Peyer's patch (tissue), 4 donors: Measurements from ENCODE around the gene IPO4. TPM values are rescaled to one million over a fixed set of nuclear protein-coding genes. Genes with fewer than 3 reads are reported as not detected.

Experiments used
- DNase-seq, 3 donors: peaks; one replicate each; pipeline ENCODE4 v3.0.0-alpha.2; 2017 to 2019
- H3K27ac ChIP-seq, 4 donors: fragments of 200-600 bp; sonication (generic); one replicate each; pipeline ENCODE4 v1.5.1; 2016 to 2019
- H3K27me3 ChIP-seq, 2 donors: fragments of 200-600 bp; sonication (generic); one replicate each; pipeline ENCODE4 v1.5.1; 2019
- H3K36me3 ChIP-seq, 3 donors: fragments of 200-600 bp; sonication (generic); one replicate each; pipeline ENCODE4 v1.5.1; 2016 to 2019
- H3K4me1 ChIP-seq, 4 donors: fragments of 200-600 bp; sonication (generic); one replicate each; pipeline ENCODE4 v1.5.1; 2016 to 2019
- H3K4me3 ChIP-seq, 4 donors: fragments of 200-600 bp; sonication (generic); 1 replicate in 3 of 4; 2 replicates in 1 of 4; pipeline ENCODE4 v1.5.1; 2016 to 2019; ENCODE audit warnings: mild to moderate bottlenecking in 1 of 4
- H3K9me3 ChIP-seq, 4 donors: fragments of 200-600 bp; sonication (generic); one replicate each; pipeline ENCODE4 v1.5.1; 2016 to 2019; ENCODE audit warnings: mild to moderate bottlenecking in 1 of 4
- POLR2A ChIP-seq, 2 donors: fragments of 450-650 bp; IDR thresholded peaks; one replicate each; pipeline ENCODE4 v1.5.1; 2017; ENCODE audit warnings: antibody characterized with exemption in 2 of 2, mild to moderate bottlenecking in 2 of 2, moderate library complexity in 2 of 2
- total RNA-seq, 4 donors: library from RNA; depleted of rRNA; stranded (reverse); fragments of >200 nt; gene quantifications; one replicate each; pipeline ENCODE4 v1.1.0, GENCODE V29; 2016
- TF ChIP-seq, protein P1 (sequence below), 6 experiments: fragments of 450-650 bp in 4 of 6; fragments of 200-600 bp in 2 of 6; sonication (generic) in 1 of 6; IDR thresholded peaks; one replicate each; pipeline ENCODE4 v1.5.1; 2017 to 2019; ENCODE audit warnings: antibody characterized with exemption in 6 of 6, mild to moderate bottlenecking in 3 of 6, moderate library complexity in 1 of 6

Gene IPO4
- total RNA-seq, 4 donors from 2014 or later = 12.8 to 56.9 (median 34.2) TPM

DNA sequence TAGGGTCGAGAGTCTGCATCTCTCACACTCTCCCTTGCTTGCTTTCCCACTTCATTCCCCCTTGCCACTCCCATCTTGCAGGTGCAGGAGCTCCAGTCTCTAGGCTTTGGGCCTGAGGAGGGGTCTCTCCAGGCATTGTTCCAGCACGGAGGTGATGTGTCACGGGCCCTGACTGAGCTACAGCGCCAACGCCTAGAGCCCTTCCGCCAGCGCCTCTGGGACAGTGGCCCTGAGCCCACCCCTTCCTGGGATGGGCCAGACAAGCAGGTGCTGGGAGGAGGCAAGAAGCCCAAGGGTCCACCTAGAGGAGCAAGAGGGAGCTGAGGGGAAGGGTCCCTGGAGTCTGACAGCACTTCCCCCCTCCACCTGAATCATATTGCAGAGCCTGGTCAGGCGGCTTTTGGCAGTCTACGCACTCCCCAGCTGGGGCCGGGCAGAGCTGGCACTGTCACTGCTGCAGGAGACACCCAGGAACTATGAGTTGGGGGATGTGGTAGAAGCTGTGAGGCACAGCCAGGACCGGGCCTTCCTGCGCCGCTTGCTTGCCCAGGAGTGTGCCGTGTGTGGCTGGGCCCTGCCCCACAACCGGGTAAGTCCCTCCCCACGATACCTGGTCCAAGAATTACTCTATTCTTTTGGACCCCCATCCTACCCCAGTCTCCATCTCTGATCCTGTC lies 37.1 kb downstream of the IPO4 start:
- peak in 1 of 3 donors; percentile 39 for DNase-seq
- Histone ChIP-seq H3K27ac (no peak overlapping the region), H3K27me3 (no peaks in the 10 kb centered on the region), H3K36me3 (peaks cover 2 to 78% (median 5%) of the 10 kb centered on the region in 3 donors), H3K4me3 (no peak overlapping the region), H3K9me3 (no peaks in the 10 kb centered on the region), H3K4me1 (peaks cover 0 to 12% (median 8%) of the 10 kb centered on the region in 4 donors)
- TF ChIP-seq POLR2A (IDR thresholded peaks at IDR 0.05) = no peak
- TF ChIP-seq, protein P1, sequence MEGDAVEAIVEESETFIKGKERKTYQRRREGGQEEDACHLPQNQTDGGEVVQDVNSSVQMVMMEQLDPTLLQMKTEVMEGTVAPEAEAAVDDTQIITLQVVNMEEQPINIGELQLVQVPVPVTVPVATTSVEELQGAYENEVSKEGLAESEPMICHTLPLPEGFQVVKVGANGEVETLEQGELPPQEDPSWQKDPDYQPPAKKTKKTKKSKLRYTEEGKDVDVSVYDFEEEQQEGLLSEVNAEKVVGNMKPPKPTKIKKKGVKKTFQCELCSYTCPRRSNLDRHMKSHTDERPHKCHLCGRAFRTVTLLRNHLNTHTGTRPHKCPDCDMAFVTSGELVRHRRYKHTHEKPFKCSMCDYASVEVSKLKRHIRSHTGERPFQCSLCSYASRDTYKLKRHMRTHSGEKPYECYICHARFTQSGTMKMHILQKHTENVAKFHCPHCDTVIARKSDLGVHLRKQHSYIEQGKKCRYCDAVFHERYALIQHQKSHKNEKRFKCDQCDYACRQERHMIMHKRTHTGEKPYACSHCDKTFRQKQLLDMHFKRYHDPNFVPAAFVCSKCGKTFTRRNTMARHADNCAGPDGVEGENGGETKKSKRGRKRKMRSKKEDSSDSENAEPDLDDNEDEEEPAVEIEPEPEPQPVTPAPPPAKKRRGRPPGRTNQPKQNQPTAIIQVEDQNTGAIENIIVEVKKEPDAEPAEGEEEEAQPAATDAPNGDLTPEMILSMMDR (IDR thresholded peaks at IDR 0.05) = no peak

DNA sequence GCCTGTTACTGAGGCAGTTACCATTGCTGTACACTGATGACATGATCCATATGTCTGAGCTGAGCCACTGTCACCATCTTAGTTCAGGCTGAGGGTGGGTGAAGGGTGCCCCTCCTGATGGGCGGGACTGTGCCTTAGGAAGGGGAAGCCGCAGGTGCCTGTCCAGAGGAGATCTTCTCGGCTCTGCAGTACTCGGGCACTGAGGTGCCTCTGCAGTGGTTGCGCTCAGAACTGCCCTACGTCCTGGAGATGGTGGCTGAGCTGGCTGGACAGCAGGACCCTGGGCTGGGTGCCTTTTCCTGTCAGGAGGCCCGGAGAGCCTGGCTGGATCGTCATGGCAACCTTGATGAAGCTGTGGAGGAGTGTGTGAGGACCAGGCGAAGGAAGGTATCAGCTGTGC lies 37.6 kb downstream of the IPO4 start:
- DNase-seq = no peak
- peaks cover 0 to 14% (median 8%) of the 10 kb centered on the region in 4 donors for H3K4me1 ChIP-seq
- peaks cover 1 to 73% (median 2%) of the 10 kb centered on the region in 3 donors for H3K36me3 ChIP-seq
- no peak for TF ChIP-seq POLR2A (IDR thresholded peaks at IDR 0.05)
- TF ChIP-seq, protein P1 (IDR thresholded peaks at IDR 0.05) = no peak
- H3K27me3 ChIP-seq = no peaks in the 10 kb centered on the region
- no peak overlapping the region for H3K27ac ChIP-seq
- no peaks in the 10 kb centered on the region for H3K9me3 ChIP-seq
- no peak overlapping the region for H3K4me3 ChIP-seq

DNA sequence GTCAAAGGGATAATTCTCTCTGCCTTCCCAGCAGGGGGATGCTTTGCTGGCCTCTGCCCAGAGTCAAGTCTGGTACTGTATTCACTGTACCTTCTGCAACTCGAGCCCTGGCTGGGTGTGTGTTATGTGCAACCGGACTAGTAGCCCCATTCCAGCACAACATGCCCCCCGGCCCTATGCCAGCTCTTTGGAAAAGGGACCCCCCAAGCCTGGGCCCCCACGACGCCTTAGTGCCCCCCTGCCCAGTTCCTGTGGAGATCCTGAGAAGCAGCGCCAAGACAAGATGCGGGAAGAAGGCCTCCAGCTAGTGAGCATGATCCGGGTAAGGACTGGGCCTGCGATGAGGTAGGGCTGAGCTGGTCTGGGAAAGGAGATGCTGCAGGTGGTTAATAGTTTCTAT lies 38.0 kb downstream of the IPO4 start:
- TF ChIP-seq, protein P1 (IDR thresholded peaks at IDR 0.05) = no peak
- no peak for TF ChIP-seq POLR2A (IDR thresholded peaks at IDR 0.05)
- peaks cover 0 to 68% (median 2%) of the 10 kb centered on the region in 3 donors for H3K36me3 ChIP-seq
- no peak overlapping the region for H3K4me3 ChIP-seq
- H3K4me1 ChIP-seq = peaks cover 0 to 18% (median 10%) of the 10 kb centered on the region in 4 donors
- no peak overlapping the region for H3K27ac ChIP-seq
- no peaks in the 10 kb centered on the region for H3K9me3 ChIP-seq
- H3K27me3 ChIP-seq = no peaks in the 10 kb centered on the region
- no peak for DNase-seq

DNA sequence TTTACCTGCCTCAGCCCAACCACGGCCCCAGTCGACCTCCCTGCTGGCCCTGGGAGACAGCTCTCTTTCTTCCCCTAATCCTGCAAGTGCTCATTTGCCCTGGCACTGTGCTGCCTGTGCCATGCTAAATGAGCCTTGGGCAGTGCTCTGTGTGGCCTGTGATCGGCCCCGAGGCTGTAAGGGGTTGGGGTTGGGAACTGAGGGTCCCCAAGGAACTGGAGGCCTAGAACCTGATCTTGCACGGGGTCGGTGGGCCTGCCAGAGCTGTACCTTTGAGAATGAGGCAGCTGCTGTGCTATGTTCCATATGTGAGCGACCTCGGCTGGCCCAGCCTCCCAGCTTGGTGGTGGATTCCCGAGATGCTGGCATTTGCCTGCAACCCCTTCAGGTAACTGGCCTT lies 38.6 kb downstream of the IPO4 start:
- no peak overlapping the region for H3K27ac ChIP-seq
- peaks cover 0 to 63% (median 2%) of the 10 kb centered on the region in 3 donors for H3K36me3 ChIP-seq
- no peaks in the 10 kb centered on the region for H3K27me3 ChIP-seq
- TF ChIP-seq POLR2A (IDR thresholded peaks at IDR 0.05) = no peak
- TF ChIP-seq, protein P1 (IDR thresholded peaks at IDR 0.05) = no peak
- H3K9me3 ChIP-seq = no peaks in the 10 kb centered on the region
- no peak for DNase-seq
- no peak overlapping the region for H3K4me3 ChIP-seq
- peaks cover 0 to 23% (median 13%) of the 10 kb centered on the region in 4 donors for H3K4me1 ChIP-seq

DNA sequence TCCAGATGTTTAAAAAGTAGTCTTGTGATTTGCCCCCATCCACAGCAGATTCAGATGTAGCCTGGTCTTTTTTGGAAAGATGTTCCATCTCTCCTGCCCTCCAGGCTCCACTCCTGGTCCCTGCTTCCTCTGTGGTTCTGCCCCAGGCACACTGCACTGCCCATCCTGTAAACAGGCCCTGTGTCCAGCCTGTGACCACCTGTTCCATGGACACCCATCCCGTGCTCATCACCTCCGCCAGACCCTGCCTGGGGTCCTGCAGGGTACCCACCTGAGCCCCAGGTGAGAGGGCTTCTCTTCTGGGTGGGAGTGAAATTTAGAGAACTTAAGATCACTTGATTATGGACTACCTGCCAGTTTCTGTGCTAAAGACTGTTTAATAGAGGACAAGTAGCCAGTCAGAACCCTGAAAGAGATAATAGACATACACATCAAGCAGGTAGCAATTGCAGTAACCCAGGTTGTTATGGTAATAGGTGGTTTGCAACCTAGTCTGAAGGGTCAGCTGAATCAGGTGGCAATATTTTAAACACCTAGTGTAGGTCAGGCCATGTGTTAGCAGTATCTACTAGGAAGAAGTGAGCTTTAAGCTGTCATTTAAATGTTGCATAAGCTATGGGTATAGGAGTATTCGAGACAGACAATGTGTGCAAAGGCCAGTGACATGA lies 39.2 kb downstream of the IPO4 start:
- no peaks in the 10 kb centered on the region for H3K9me3 ChIP-seq
- DNase-seq = no peak
- H3K27ac ChIP-seq = no peak overlapping the region
- H3K27me3 ChIP-seq = no peaks in the 10 kb centered on the region
- peaks cover 0 to 57% (median 2%) of the 10 kb centered on the region in 3 donors for H3K36me3 ChIP-seq
- H3K4me3 ChIP-seq = no peak overlapping the region
- H3K4me1 ChIP-seq = peaks cover 0 to 27% (median 13%) of the 10 kb centered on the region in 4 donors
- TF ChIP-seq, protein P1 (IDR thresholded peaks at IDR 0.05) = no peak
